Hepatocyte (in vitro differentiated cells): ENCODE data around the gene ARHGAP1.

Source experiments
- CTCF ChIP-seq: fragments of 200-600 bp; sonication (generic); IDR thresholded peaks from 2 replicates; pipeline ENCODE4 v1.5.1; 2016; ENCODE audit warnings: antibody characterized with exemption, mild to moderate bottlenecking; ENCODE audit not compliant: poor library complexity
- EZH2 ChIP-seq: fragments of 200-600 bp; sonication (generic); IDR thresholded peaks from 2 replicates; pipeline ENCODE4 v1.6.1; 2016; ENCODE audit warnings: antibody characterized with exemption, mild to moderate bottlenecking, borderline replicate concordance
- EZH2phosphoT487 ChIP-seq: fragments of 200-600 bp; sonication (generic); IDR thresholded peaks from one replicate; pipeline ENCODE4 v1.6.1; 2018; ENCODE audit warnings: antibody characterized with exemption, mild to moderate bottlenecking, low read depth, moderate library complexity; ENCODE audit not compliant: unreplicated experiment, severe bottlenecking

- TF ChIP-seq CTCF = no peak
- no peak for TF ChIP-seq EZH2
- no peak for TF ChIP-seq EZH2phosphoT487
These were observed 3.1 kb downstream of the ARHGAP1 start for GRCh38 chr11:46697303-46697702.
